GM11168 (cell line): ENCODE results near the gene PFKFB2.

Source experiments
- in situ Hi-C: fragments of 300-500 bp; cut with MboI; formaldehyde crosslinking; loops from one replicate; pipeline ENCODE4 v1.12.0; 2022; ENCODE audit warnings: low sequenced_read_pairs; ENCODE audit not compliant: unreplicated experiment

The PFKFB2 gene

GRCh38 chr1:207084232-207084631, 31.2 kb downstream of the PFKFB2 start:
- in situ Hi-C loops, result no loop called here

GRCh38 chr1:207084701-207085180, 31.7 kb downstream of the PFKFB2 start:
- in situ Hi-C loops, result loop anchor here (5.0 kb wide), 2 partner anchors 318 to 413 kb away; partner anchors contain the start of gene CR1

GRCh38 chr1:207085887-207086286, 32.8 kb downstream of the PFKFB2 start:
- in situ Hi-C loops, result loop anchor here (5.0 kb wide), 2 partner anchors 316 to 411 kb away; partner anchors contain the start of gene CR1

- in situ Hi-C loops, result loop anchor here (5.0 kb wide), 2 partner anchors 314 to 409 kb away; partner anchors contain the start of gene CR1
These were observed 35.1 kb downstream of the PFKFB2 start for GRCh38 chr1:207088161-207088560.

- in situ Hi-C loops, result loop anchor here (5.0 kb wide), 2 partner anchors 313 to 408 kb away; partner anchors contain the start of gene CR1
These were observed 35.9 kb downstream of the PFKFB2 start, which contains the start of gene C4BPB for GRCh38 chr1:207088701-207089626. Gene C4BPB, plus strand, starts transcription at chr1:207088860. Its CDS starts 672 bp downstream, at chr1:207089532.

GRCh38 chr1:207089627-207090355, 36.7 kb downstream of the PFKFB2 start:
- in situ Hi-C loops, result loop anchor here (5.0 kb wide), 2 partner anchors 313 to 408 kb away; partner anchors contain the start of gene CR1

- in situ Hi-C loops, result no loop called here
These were observed 38.3 kb downstream of the PFKFB2 start for GRCh38 chr1:207091200-207091908.

GRCh38 chr1:207093944-207094343, 40.9 kb downstream of the PFKFB2 start:
- in situ Hi-C loops, result no loop called here

- in situ Hi-C loops, result no loop called here
These were observed 44.8 kb downstream of the PFKFB2 start for GRCh38 chr1:207097871-207098324.

GRCh38 chr1:207101720-207102119, 48.6 kb downstream of the PFKFB2 start:
- in situ Hi-C loops, result no loop called here

GRCh38 chr1:207102146-207102545, 49.1 kb downstream of the PFKFB2 start:
- in situ Hi-C loops, result no loop called here

GRCh38 chr1:207102659-207103058, 49.6 kb downstream of the PFKFB2 start:
- in situ Hi-C loops, result no loop called here

- in situ Hi-C loops, result no loop called here
These were observed 50.9 kb downstream of the PFKFB2 start, which contains the start of gene C4BPA for GRCh38 chr1:207103892-207104373. Gene C4BPA, plus strand, starts transcription at chr1:207104233. Its CDS starts 8,793 bp downstream, at chr1:207113026.

GRCh38 chr1:207109004-207109403, 55.9 kb downstream of the PFKFB2 start:
- in situ Hi-C loops, result no loop called here

- in situ Hi-C loops, result no loop called here
These were observed 59.7 kb downstream of the PFKFB2 start for GRCh38 chr1:207112616-207113296.

GRCh38 chr1:207115269-207115668, 62.2 kb downstream of the PFKFB2 start:
- in situ Hi-C loops, result no loop called here

GRCh38 chr1:207124389-207124788, 71.3 kb downstream of the PFKFB2 start:
- in situ Hi-C loops, result no loop called here

- in situ Hi-C loops, result no loop called here
These were observed 75.4 kb downstream of the PFKFB2 start for GRCh38 chr1:207128336-207128921.

- in situ Hi-C loops, result no loop called here
These were observed 76.0 kb downstream of the PFKFB2 start for GRCh38 chr1:207129053-207129452.
